ENCODE measurements around the gene RFXANK. TPM values are rescaled to one million over a fixed set of nuclear protein-coding genes. Genes with fewer than 3 reads are reported as not detected.

The RFXANK gene
- total and polyA plus RNA-seq, 2 donors (not counting 1 experiment from before 2014, with no cell fraction given), result 77.9 to 100 TPM

GRCh38 chr19:19142347-19142746 is 49.7 kb upstream of the RFXANK start:
- TF ChIP-seq CTCF (IDR thresholded peaks at IDR 0.05) (no peak), EZH2 (IDR thresholded peaks at IDR 0.05; ENCODE audit: borderline replicate concordance, insufficient read depth, low read depth, low read length, poor library complexity, severe bottlenecking) (no peak)
- ATAC-seq (ENCODE audit: low read depth), result no peak
- Histone ChIP-seq H3K9me3 (ENCODE audit: control extremely low read depth in 1 of 3, control insufficient read depth in 2 of 3, insufficient read depth in 1 of 3, low read length in 2 of 3) (no peaks in the 10 kb centered on the region), H3K4me1 (ENCODE audit: control insufficient read depth in 2 of 2, insufficient read depth in 2 of 2, low read length in 2 of 2) (peaks cover 18 to 22% of the 10 kb centered on the region in 2 donors), H2AFZ (ENCODE audit: insufficient read depth, low read depth, low read length, poor library complexity, severe bottlenecking) (no peak overlapping the region), H3K27me3 (replicated peaks in 1 of 4; ENCODE audit: control extremely low read depth in 1 of 4, control insufficient read depth in 3 of 4, insufficient read depth in 4 of 4, low read length in 3 of 4) (no peaks in the 10 kb centered on the region), H3K4me3 (ENCODE audit: control extremely low read depth in 1 of 5, extremely low read depth in 1 of 5, insufficient read depth in 1 of 5, low read depth in 2 of 5, low read length in 4 of 5) (no peak overlapping the region), H3K4me2 (replicated peaks; ENCODE audit: low read depth, low read length, poor library complexity, severe bottlenecking) (no peak overlapping the region), H3K27ac (ENCODE audit: low read length in 2 of 2) (no peak overlapping the region), H3K36me3 (replicated peaks in 1 of 2; ENCODE audit: control extremely low read depth in 1 of 2, control insufficient read depth in 1 of 2, extremely low read depth in 1 of 2, insufficient read depth in 2 of 2, low read length in 1 of 2) (peaks cover under 1 to 8% of the 10 kb centered on the region in 2 experiments), H4K20me1 (ENCODE audit: control insufficient read depth, insufficient read depth, low read length, poor library complexity, severe bottlenecking) (no peaks in the 10 kb centered on the region), H3K9ac (ENCODE audit: low read length) (no peak overlapping the region), H3K79me2 (ENCODE audit: control insufficient read depth, insufficient read depth, low read length) (peaks cover 10% of the 10 kb centered on the region)
- POLR2A ChIA-PET, result no interaction called here
- no peaks in the 10 kb centered on the region for H3K27me3 Mint-ChIP-seq
- intact Hi-C loops (cut with micrococcal nuclease), result no loop called here
- no peak overlapping the region for H3K27ac Mint-ChIP-seq
- H3K9me3 Mint-ChIP-seq (ENCODE audit: insufficient read depth), result no peaks in the 10 kb centered on the region
- no peak for DNase-seq
- H3K4me3 Mint-ChIP-seq, result no peak overlapping the region
- WGBS (ENCODE audit: insufficient coverage), result 97% methylated on average over 8 of the region's 12 CpGs
- peaks cover 26% of the 10 kb centered on the region for H3K4me1 Mint-ChIP-seq
- CTCF ChIA-PET, result interaction anchor here (2.0 to 10.8 kb wide), 3 partner anchors 31 to 90 kb away, joined by 7 to 285 read pairs (median 82); partner anchors contain the start of gene MEF2B

- intact Hi-C loops (cut with micrococcal nuclease), result no loop called here
- DNase-seq (no peak), ATAC-seq (ENCODE audit: low read depth) (no peak)
- no peak for TF ChIP-seq EZH2 (IDR thresholded peaks at IDR 0.05; ENCODE audit: borderline replicate concordance, insufficient read depth, low read depth, low read length, poor library complexity, severe bottlenecking)
- TF ChIP-seq CTCF (IDR thresholded peaks at IDR 0.05), result no peak
- Mint-ChIP-seq H3K27me3 (no peaks in the 10 kb centered on the region), H3K4me3 (no peak overlapping the region), H3K4me1 (peaks cover 3% of the 10 kb centered on the region), H3K9me3 (ENCODE audit: insufficient read depth) (no peaks in the 10 kb centered on the region), H3K27ac (no peak overlapping the region)
- no peak overlapping the region for H3K27ac ChIP-seq (ENCODE audit: low read length in 2 of 2)
- H3K27me3 ChIP-seq (replicated peaks in 1 of 4; ENCODE audit: control extremely low read depth in 1 of 4, control insufficient read depth in 3 of 4, insufficient read depth in 4 of 4, low read length in 3 of 4), result no peaks in the 10 kb centered on the region
- no peak overlapping the region for H2AFZ ChIP-seq (ENCODE audit: insufficient read depth, low read depth, low read length, poor library complexity, severe bottlenecking)
- no peaks in the 10 kb centered on the region for H3K79me2 ChIP-seq (ENCODE audit: control insufficient read depth, insufficient read depth, low read length)
- no peaks in the 10 kb centered on the region for H3K9me3 ChIP-seq (ENCODE audit: control extremely low read depth in 1 of 3, control insufficient read depth in 2 of 3, insufficient read depth in 1 of 3, low read length in 2 of 3)
- peaks cover 4 to 15% of the 10 kb centered on the region in 2 experiments for H3K36me3 ChIP-seq (replicated peaks in 1 of 2; ENCODE audit: control extremely low read depth in 1 of 2, control insufficient read depth in 1 of 2, extremely low read depth in 1 of 2, insufficient read depth in 2 of 2, low read length in 1 of 2)
- no peak overlapping the region for H3K4me2 ChIP-seq (replicated peaks; ENCODE audit: low read depth, low read length, poor library complexity, severe bottlenecking)
- ChIA-PET POLR2A (no interaction called here), CTCF (interaction anchor here (0.6 to 10.8 kb wide), 10 partner anchors 11 to 345 kb away, joined by 3 to 285 read pairs (median 6); partner anchors contain the start of genes MEF2B and SLC25A42)
- WGBS (ENCODE audit: insufficient coverage), result 95% methylated on average over 7 of the region's 17 CpGs
- H3K4me1 ChIP-seq (ENCODE audit: control insufficient read depth in 2 of 2, insufficient read depth in 2 of 2, low read length in 2 of 2), result peaks cover 5 to 10% of the 10 kb centered on the region in 2 donors
- H3K4me3 ChIP-seq (ENCODE audit: control extremely low read depth in 1 of 5, extremely low read depth in 1 of 5, insufficient read depth in 1 of 5, low read depth in 2 of 5, low read length in 4 of 5), result no peak overlapping the region
- H3K9ac ChIP-seq (ENCODE audit: low read length), result no peak overlapping the region
- no peaks in the 10 kb centered on the region for H4K20me1 ChIP-seq (ENCODE audit: control insufficient read depth, insufficient read depth, low read length, poor library complexity, severe bottlenecking)
Observed at GRCh38 chr19:19145281-19145680, 46.8 kb upstream of the RFXANK start.

All from B cell (primary cell).